G401 (cell line): ENCODE data around the gene EFCAB12. TPM values are rescaled to one million over a fixed set of nuclear protein-coding genes. Genes with fewer than 3 reads are reported as not detected.
"Not testable (repeated sequence)": the region's sequence is repeated elsewhere in the genome, so short reads cannot be mapped to it uniquely, and the experiment has no call there.

ENCODE experiments used
- DNase-seq: peaks from one replicate; pipeline ENCODE4 v3.0.0-alpha.2; 2015; ENCODE audit warnings: low spot score
- in situ Hi-C: cut with HindIII; loops from 2 replicates; pipeline ENCODE4 v1.10.0; 2016; ENCODE audit warnings: low sequenced_read_pairs, mixed read lengths
- total RNA-seq: library from RNA; depleted of rRNA; stranded (reverse); fragments of >200 nt; shearing (Covaris generic); gene quantifications from 2 replicates; pipeline ENCODE4 v1.2.3, GENCODE V29; 2014

Gene EFCAB12
- total RNA-seq, 1 experiment from 2014 or later: not detected

GRCh38 chr3:129424185-129424841, 4.1 kb downstream of the EFCAB12 start:
- DNase-seq: no peak
- in situ Hi-C loops: no loop called here

- no peak for DNase-seq
- in situ Hi-C loops: no loop called here
These were observed 5.5 kb downstream of the EFCAB12 start for GRCh38 chr3:129422897-129423296.

GRCh38 chr3:129421988-129422745, 6.3 kb downstream of the EFCAB12 start:
- in situ Hi-C loops: no loop called here
- DNase-seq: no peak

- DNase-seq: no peak
- in situ Hi-C loops: no loop called here
These were observed 7.1 kb downstream of the EFCAB12 start for GRCh38 chr3:129421236-129421883.

GRCh38 chr3:129419476-129419875, 9.0 kb downstream of the EFCAB12 start:
- in situ Hi-C loops: no loop called here
- DNase-seq: no peak

- in situ Hi-C loops: no loop called here
- no peak for DNase-seq
These were observed 10.1 kb downstream of the EFCAB12 start for GRCh38 chr3:129418041-129418973.

- in situ Hi-C loops: no loop called here
These were observed 11.1 kb downstream of the EFCAB12 start for GRCh38 chr3:129417326-129417725.

GRCh38 chr3:129416415-129416814, 12.0 kb downstream of the EFCAB12 start:
- no peak for DNase-seq
- in situ Hi-C loops: no loop called here

More at GRCh38 chr3:129417326-129417725, 11.1 kb downstream of the EFCAB12 start:
- no peak for DNase-seq

GRCh38 chr3:129415830-129416229, 12.6 kb downstream of the EFCAB12 start:
- no peak for DNase-seq
- in situ Hi-C loops: no loop called here

GRCh38 chr3:129415378-129415777, 13.1 kb downstream of the EFCAB12 start:
- in situ Hi-C loops: no loop called here
- no peak for DNase-seq

GRCh38 chr3:129413687-129414506, 14.5 kb downstream of the EFCAB12 start:
- in situ Hi-C loops: no loop called here
- no peak for DNase-seq

GRCh38 chr3:129413238-129413637, 15.2 kb downstream of the EFCAB12 start:
- in situ Hi-C loops, DNase-seq: not testable (repeated sequence)

GRCh38 chr3:129412542-129413198, 15.8 kb downstream of the EFCAB12 start:
- in situ Hi-C loops: no loop called here
- DNase-seq: no peak

GRCh38 chr3:129410971-129411370, 17.5 kb downstream of the EFCAB12 start:
- in situ Hi-C loops: no loop called here
- no peak for DNase-seq

- no peak for DNase-seq
- in situ Hi-C loops: no loop called here
These were observed 18.9 kb downstream of the EFCAB12 start for GRCh38 chr3:129409541-129409940.

- DNase-seq: no peak
- in situ Hi-C loops: no loop called here
These were observed 23.8 kb downstream of the EFCAB12 start for GRCh38 chr3:129404610-129405009.

GRCh38 chr3:129404130-129404529, 24.3 kb downstream of the EFCAB12 start:
- DNase-seq: no peak
- in situ Hi-C loops: no loop called here

GRCh38 chr3:129403450-129403849, 25.0 kb downstream of the EFCAB12 start:
- no peak for DNase-seq
- in situ Hi-C loops: no loop called here
